Heart left ventricle (tissue), 13 donors: Measurements from ENCODE around the gene APOBEC3G.

ENCODE experiments used
- CTCF ChIP-seq, 12 donors: fragments of 200-600 bp; sonication (generic) in 4 of 12; IDR thresholded peaks; one replicate each; pipeline versions ENCODE4 v1.5.0 to v1.8.0; 2018 to 2022; ENCODE audit warnings: antibody characterized with exemption in 12 of 12, mild to moderate bottlenecking in 5 of 12
- POLR2A ChIP-seq, 2 donors: fragments of 450-650 bp; IDR thresholded peaks; one replicate each; pipeline ENCODE4 v1.6.1; 2017; ENCODE audit warnings: antibody characterized with exemption in 2 of 2, mild to moderate bottlenecking in 2 of 2, moderate library complexity in 2 of 2
- donor health status: ischemic (EF 13 %, LVEDD 7.1; RV severe dilation, severe dysfunction).
- donor health status: DM: no; HTN: yes; CAD: no.
- donor health status: DM: no; HTN: no; CAD: no.
- donor health status: ischemic (EF 25% LVEDD 6.9; RV normal size, moderate dysfunction).
- donor health status: ischemic (EF 25% LVEDD 5.7; RV mildly dilated, moderate dysfunction).
- donor health status: ischemic (EF 35%, LVEDD 5.7; RV mildly dilated, moderate dysfunction).
- donor health status: nonischemic (EF 11% LVEDD 7.7; RV severe dilation, severe dysfunction).
- donor health status: DM: yes; HTN: yes; CAD: no.
- donor health status: PGD.
- donor health status: ischemic (EF 29% LVEDD 5.4; RV normal size, mild dysfunction).
- donor health status: nonischemic (EF 23%, LVEDD 6.1; RV moderate dilation, normal function).

- TF ChIP-seq CTCF (IDR thresholded peaks at IDR 0.05) (no peak), POLR2A (IDR thresholded peaks at IDR 0.05) (no peak)
Measured at GRCh38 chr22:39109361-39109760, 32.3 kb downstream of the APOBEC3G start.
